H1 (cell line): Measurements from ENCODE around the gene ZNF750. TPM values are rescaled to one million over a fixed set of nuclear protein-coding genes. Genes with fewer than 3 reads are reported as not detected.

ENCODE experiments used
- CTCF ChIA-PET: fragments of 300-600 bp; sonication (Branson Sonifier 250); formaldehyde crosslinking; loops from one replicate; lab custom pipeline; 2021; ENCODE audit not compliant: partially characterized antibody; lab: Charles Lee
- POLR2A ChIA-PET: fragments of 300-600 bp; sonication (Branson Sonifier 250); formaldehyde crosslinking; loops from one replicate; lab custom pipeline; 2021; ENCODE audit warnings: inconsistent platforms; ENCODE audit not compliant: partially characterized antibody; lab: Charles Lee
- DNase-seq, 2 experiments: peaks; one replicate each; pipeline versions ENCODE4 v3.0.0 to v3.0.0-alpha.2; 2010 to 2022; ENCODE audit warnings: low spot score in 2 of 2, low read depth in 1 of 2, mixed read lengths in 1 of 2
- FAIRE-seq: peaks from 2 replicates; lab custom pipeline; 2011; peaks lifted over from hg19 to GRCh38; lab: Jason Lieb, UNC
- H2AFZ ChIP-seq: 2 replicates; pipeline ENCODE4 v1.8.1; 2012; ENCODE audit warnings: low read length, inconsistent platforms
- H2AK5ac ChIP-seq: 2 replicates; pipeline ENCODE4 v1.6.1; 2013; ENCODE audit warnings: low read depth, low read length
- H2BK120ac ChIP-seq: replicated peaks from 2 replicates; pipeline ENCODE3; 2013; ENCODE audit warnings: low read depth, low read length, inconsistent platforms
- H2BK12ac ChIP-seq: 2 replicates; pipeline ENCODE4 v1.6.1; 2013; ENCODE audit warnings: low read depth, low read length
- H2BK15ac ChIP-seq: 2 replicates; pipeline ENCODE4 v1.6.1; 2013; ENCODE audit warnings: low read length
- H2BK20ac ChIP-seq: 2 replicates; pipeline ENCODE4 v1.6.1; 2013; ENCODE audit warnings: low read length
- H2BK5ac ChIP-seq: 2 replicates; pipeline ENCODE4 v1.6.1; 2013; ENCODE audit warnings: low read depth, low read length
- H3K14ac ChIP-seq: 2 replicates; pipeline ENCODE4 v1.6.1; 2013; ENCODE audit warnings: inconsistent platforms; ENCODE audit not compliant: insufficient read length
- H3K18ac ChIP-seq: 2 replicates; pipeline ENCODE4 v1.6.1; 2013; ENCODE audit warnings: low read length; ENCODE audit errors: extremely low read depth
- H3K23ac ChIP-seq: 2 replicates; pipeline ENCODE4 v1.6.1; 2013; ENCODE audit warnings: inconsistent platforms; ENCODE audit not compliant: insufficient read length
- H3K23me2 ChIP-seq: 2 replicates; pipeline ENCODE4 v1.6.1; 2013; ENCODE audit warnings: low read depth, low read length
- H3K27ac ChIP-seq: 2 replicates; pipeline ENCODE4 v1.6.1; 2011; ENCODE audit warnings: low read depth, low read length, inconsistent platforms
- H3K27me3 ChIP-seq, 4 experiments: replicated peaks in 1 of 4; 1 replicate in 1 of 4; 2 replicates in 3 of 4; pipeline versions ENCODE4 v1.6.1 to v1.8.1; 2011 to 2013; ENCODE audit warnings: low read length in 3 of 4, mild to moderate bottlenecking in 3 of 4, inconsistent platforms in 2 of 4, mixed read lengths in 2 of 4, moderate library complexity in 1 of 4; ENCODE audit not compliant: control insufficient read depth in 3 of 4, insufficient read depth in 3 of 4; ENCODE audit errors: extremely low read depth in 1 of 4
- H3K36me3 ChIP-seq, 4 experiments: 2 replicates each; pipeline versions ENCODE4 v1.6.1 to v1.8.1; 2011 to 2013; ENCODE audit warnings: mild to moderate bottlenecking in 4 of 4, low read length in 3 of 4, moderate library complexity in 2 of 4, control low read depth in 1 of 4, inconsistent platforms in 1 of 4; ENCODE audit not compliant: insufficient read depth in 4 of 4, control insufficient read depth in 2 of 4
- H3K4ac ChIP-seq: replicated peaks from 2 replicates; pipeline ENCODE3; 2013; ENCODE audit warnings: low read length, low read depth, mixed read lengths, inconsistent platforms; ENCODE audit not compliant: insufficient read length
- H3K4me1 ChIP-seq, 4 experiments: replicated peaks in 1 of 4; 1 replicate in 1 of 4; 2 replicates in 3 of 4; pipeline versions ENCODE4 v1.6.1 to v1.8.1; 2011 to 2013; ENCODE audit warnings: low read length in 3 of 4, inconsistent platforms in 2 of 4, mixed read lengths in 1 of 4; ENCODE audit not compliant: insufficient read depth in 4 of 4, control insufficient read depth in 3 of 4
- H3K4me2 ChIP-seq, 2 experiments: 2 replicates each; pipeline versions ENCODE4 v1.6.1 to v1.8.1; 2011 to 2013; ENCODE audit warnings: low read depth in 2 of 2, low read length in 2 of 2, control low read depth in 1 of 2, inconsistent platforms in 1 of 2, mild to moderate bottlenecking in 1 of 2; ENCODE audit not compliant: insufficient read depth in 1 of 2
- H3K4me3 ChIP-seq, 4 experiments: fragments of 200-600, 300-600 bp in 1 of 4; sonication (generic), shearing (Covaris generic), sonication (Bioruptor Twin) in 1 of 4; 2 replicates each; pipeline versions ENCODE4 v1.5.1 to v1.8.1; 2011 to 2016; ENCODE audit warnings: low read length in 4 of 4, low read depth in 3 of 4, control low read depth in 2 of 4, inconsistent platforms in 2 of 4, mild to moderate bottlenecking in 2 of 4, mixed read lengths in 1 of 4, moderate library complexity in 1 of 4; ENCODE audit not compliant: insufficient read depth in 2 of 4; ENCODE audit errors: extremely low read depth in 1 of 4
- H3K56ac ChIP-seq: replicated peaks from 2 replicates; pipeline ENCODE3; 2013; ENCODE audit warnings: low read depth, mild to moderate bottlenecking, mixed read lengths, low read length, inconsistent platforms; ENCODE audit not compliant: insufficient read length
- H3K79me1 ChIP-seq: 2 replicates; pipeline ENCODE4 v1.6.1; 2013; ENCODE audit warnings: low read depth, low read length, control low read depth
- H3K79me2 ChIP-seq, 2 experiments: 2 replicates each; pipeline versions ENCODE4 v1.6.1 to v1.8.1; 2012 to 2013; ENCODE audit warnings: low read length in 2 of 2, mild to moderate bottlenecking in 2 of 2, inconsistent platforms in 1 of 2; ENCODE audit not compliant: insufficient read depth in 2 of 2, control insufficient read depth in 1 of 2
- H3K9ac ChIP-seq, 4 experiments: replicated peaks in 1 of 4; 1 replicate in 1 of 4; 2 replicates in 3 of 4; pipeline versions ENCODE4 v1.6.1 to v1.8.1; 2011 to 2013; ENCODE audit warnings: low read depth in 3 of 4, low read length in 3 of 4, control low read depth in 2 of 4, mild to moderate bottlenecking in 2 of 4, moderate library complexity in 2 of 4, inconsistent platforms in 1 of 4; ENCODE audit errors: extremely low read depth in 1 of 4
- H3K9me3 ChIP-seq, 2 experiments: 2 replicates each; pipeline versions ENCODE4 v1.6.1 to v1.8.1; 2012 to 2013; ENCODE audit warnings: mild to moderate bottlenecking in 2 of 2, moderate library complexity in 2 of 2, control low read depth in 1 of 2, inconsistent platforms in 1 of 2, low read depth in 1 of 2, low read length in 1 of 2, mixed read lengths in 1 of 2; ENCODE audit not compliant: insufficient read depth in 2 of 2
- H4K20me1 ChIP-seq, 2 experiments: replicated peaks in 1 of 2; 2 replicates each; pipeline versions ENCODE3 to v1.8.1; 2011 to 2013; ENCODE audit warnings: inconsistent platforms in 2 of 2, low read length in 2 of 2, mild to moderate bottlenecking in 1 of 2; ENCODE audit not compliant: insufficient read depth in 2 of 2, control insufficient read depth in 1 of 2
- H4K5ac ChIP-seq: 2 replicates; pipeline ENCODE4 v1.6.1; 2013; ENCODE audit warnings: low read length, low read depth, mixed read lengths, inconsistent platforms; ENCODE audit not compliant: insufficient read length
- H4K8ac ChIP-seq: 2 replicates; pipeline ENCODE4 v1.8.0; 2013; ENCODE audit warnings: mild to moderate bottlenecking, moderate library complexity, low read length, inconsistent platforms; ENCODE audit not compliant: insufficient read depth; ENCODE audit errors: extremely low read depth
- H4K91ac ChIP-seq: replicated peaks from 2 replicates; pipeline ENCODE3; 2013; ENCODE audit warnings: low read length, mixed read lengths, inconsistent platforms; ENCODE audit not compliant: insufficient read length
- BCL11A ChIP-seq, 2 experiments: IDR thresholded peaks; one replicate each; pipeline ENCODE4 v1.6.1; 2011; ENCODE audit warnings: low read depth in 2 of 2, low read length in 2 of 2, mild to moderate bottlenecking in 2 of 2
- CTCF ChIP-seq, 3 experiments: IDR thresholded peaks; 1 replicate in 2 of 3; 2 replicates in 1 of 3; pipeline versions ENCODE4 v1.5.1 to v1.6.1; 2011; ENCODE audit warnings: low read length in 3 of 3, mild to moderate bottlenecking in 3 of 3, inconsistent platforms in 2 of 3, low read depth in 1 of 3, moderate library complexity in 1 of 3; ENCODE audit not compliant: insufficient read depth in 1 of 3; ENCODE audit errors: control extremely low read depth in 1 of 3
- KDM5A ChIP-seq: fragments of 200-600 bp; IDR thresholded peaks from 2 replicates; pipeline ENCODE4 v1.7.1; 2012; ENCODE audit warnings: mild to moderate bottlenecking, low read length, inconsistent platforms, mixed read lengths
- MAFK ChIP-seq: IDR thresholded peaks from 2 replicates; pipeline ENCODE4 v1.6.1; 2012; ENCODE audit warnings: low read depth, mild to moderate bottlenecking, improper control_type of control experiment, low read length
- POLR2A ChIP-seq, 2 experiments: IDR thresholded peaks; 1 replicate in 1 of 2; 2 replicates in 1 of 2; pipeline ENCODE4 v1.6.1; 2011; ENCODE audit warnings: low read depth in 2 of 2, low read length in 2 of 2, mild to moderate bottlenecking in 2 of 2; ENCODE audit errors: control extremely low read depth in 1 of 2
- POU5F1 ChIP-seq: IDR thresholded peaks from 2 replicates; pipeline ENCODE4 v1.6.1; 2011; ENCODE audit warnings: low read depth, mild to moderate bottlenecking, low read length, moderate library complexity
- RAD21 ChIP-seq, 2 experiments: IDR thresholded peaks in 1 of 2; conservative IDR thresholded peaks in 1 of 2; 2 replicates each; pipeline ENCODE4 v1.6.1; 2011; ENCODE audit warnings: low read depth in 2 of 2, low read length in 2 of 2, improper control_type of control experiment in 1 of 2, inconsistent platforms in 1 of 2, mild to moderate bottlenecking in 1 of 2, moderate library complexity in 1 of 2
- TAF7 ChIP-seq: optimal IDR thresholded peaks from 2 replicates; pipeline ENCODE3; 2011; ENCODE audit warnings: low read depth, mild to moderate bottlenecking, inconsistent platforms, low read length, moderate library complexity, borderline replicate concordance
- TBP ChIP-seq: IDR thresholded peaks from 2 replicates; pipeline ENCODE4 v1.6.1; 2011; ENCODE audit warnings: low read depth, low read length, improper control_type of control experiment
- TEAD4 ChIP-seq: IDR thresholded peaks from 2 replicates; pipeline ENCODE4 v1.6.1; 2012; ENCODE audit warnings: low read depth, low read length, inconsistent platforms, mixed read lengths
- ZNF274 ChIP-seq: IDR thresholded peaks from 2 replicates; pipeline ENCODE4 v1.7.0; 2012; ENCODE audit warnings: low read length, borderline replicate concordance; ENCODE audit errors: extremely low read depth
- WGBS, 2 experiments: shearing (Covaris generic) in 1 of 2; methylation state at CpG; one replicate each; pipeline versions ENCODE4 v1.1.6 to v1.1.7; 2013 to 2015; ENCODE audit warnings: low lambda C conversion rate in 2 of 2, mixed read lengths in 2 of 2, inconsistent platforms in 1 of 2, low coverage in 1 of 2, missing lambda C conversion rate in 1 of 2; ENCODE audit not compliant: insufficient replicate concordance in 2 of 2, insufficient coverage in 1 of 2, insufficient read length in 1 of 2; ENCODE audit errors: extremely low coverage in 1 of 2, missing lambda C conversion rate in 1 of 2; 5-methylcytosine and 5-hydroxymethylcytosine counted together
- polyA plus RNA-seq, 7 experiments: library from polyadenylated mRNA; depleted of rRNA in 3 of 7; stranded (reverse) in 5 of 7; unstranded in 2 of 7; fragments of >200 nt in 5 of 7; fragments of 200-250 nt in 2 of 7; gene quantifications; 1 replicate in 5 of 7; 2 replicates in 1 of 7; 4 replicates in 1 of 7; pipeline versions ENCODE4 v1.2.1 to v1.2.3, GENCODE V29; 2011 to 2013; ENCODE audit warnings: missing spikeins in 2 of 7, mixed read lengths in 2 of 7
- total RNA-seq: library from RNA; stranded (reverse); fragmentation: NEBNext Ultra II Directional; extraction: Animal tissue kit (Norgen Biotek cat#: 25700); gene quantifications from 2 replicates; pipeline ENCODE4 v1.2.1, GENCODE V29; 2021

Gene ZNF750
- total and polyA plus RNA-seq, 2 of the 8 experiments (the other 6 are each of a cell fraction or from before 2014, with no cell fraction given): not detected

- H3K23me2 ChIP-seq: no peaks in the 10 kb centered on the region
- no peak overlapping the region for H3K18ac ChIP-seq
- no peaks in the 10 kb centered on the region for H3K9me3 ChIP-seq
- no peak overlapping the region for H4K8ac ChIP-seq
- H3K4ac ChIP-seq: peak overlapping the region; percentile 13
- H3K56ac ChIP-seq: no peak overlapping the region
- ChIA-PET CTCF (interaction anchor here (0.8 to 3.4 kb wide), 11 partner anchors 9 to 94 kb away, joined by 3 to 18 read pairs (median 3); no protein-coding TSS in a partner anchor), POLR2A (interaction anchor here (1.3 kb wide), 1 partner anchor 10 kb away, joined by 3 read pairs; no protein-coding TSS in a partner anchor)
- no peak overlapping the region for H3K23ac ChIP-seq
- H2AK5ac ChIP-seq: no peak overlapping the region
- no peak overlapping the region for H3K4me3 ChIP-seq
- peaks cover 17% of the 10 kb centered on the region for H3K79me1 ChIP-seq
- peaks cover 0 to 9% (median 2%) of the 10 kb centered on the region in 4 experiments; a peak in 5 of 7 replicates for H3K4me1 ChIP-seq
- FAIRE-seq (no peak), DNase-seq (no peak)
- no peak overlapping the region for H3K27ac ChIP-seq
- no peak overlapping the region for H2BK12ac ChIP-seq
- H2BK120ac ChIP-seq: no peak overlapping the region
- peaks cover 0 to 6% (median 3%) of the 10 kb centered on the region in 4 experiments; a peak in 3 of 8 replicates for H3K36me3 ChIP-seq
- H2BK20ac ChIP-seq: no peak overlapping the region
- no peaks in the 10 kb centered on the region for H3K27me3 ChIP-seq
- no peak overlapping the region for H3K14ac ChIP-seq
- H3K4me2 ChIP-seq: no peak overlapping the region
- no peak overlapping the region for H4K5ac ChIP-seq
- H4K20me1 ChIP-seq: peaks cover 4 to 14% of the 10 kb centered on the region in 2 experiments
- WGBS, 2 experiments: 80% methylated on average over 18 of the region's 18 CpGs; no CpG with 5 or more reads in 1 of the 2 experiments
- no peak overlapping the region for H2AFZ ChIP-seq
- no peak overlapping the region for H3K9ac ChIP-seq
- no peak overlapping the region; the same call in none of the 2 replicates for H2BK5ac ChIP-seq
- no peak overlapping the region for H2BK15ac ChIP-seq
- H3K79me2 ChIP-seq: peaks cover 0 to 23% of the 10 kb centered on the region in 2 experiments; a peak in 2 of 4 replicates
- H4K91ac ChIP-seq: no peak overlapping the region
- TF ChIP-seq TAF7: no peak
- no peak for TF ChIP-seq TEAD4
- no peak for TF ChIP-seq TBP
- TF ChIP-seq POLR2A (IDR thresholded peaks at IDR 0.05; ENCODE audit: control extremely low read depth in 1 of 2, low read depth in 2 of 2, low read length in 2 of 2): no peak
- no peak for TF ChIP-seq CTCF (IDR thresholded peaks at IDR 0.05; ENCODE audit: control extremely low read depth in 1 of 3, insufficient read depth in 1 of 3, low read depth in 1 of 3, low read length in 3 of 3)
- no peak for TF ChIP-seq MAFK
- no peak for TF ChIP-seq ZNF274
- no peak for TF ChIP-seq POU5F1
- TF ChIP-seq KDM5A: no peak
- TF ChIP-seq BCL11A (IDR thresholded peaks at IDR 0.05; ENCODE audit: low read depth in 2 of 2, low read length in 2 of 2): no peak
- no peak for TF ChIP-seq RAD21 (IDR thresholded peaks at IDR 0.05 in 1 of 2, conservative IDR thresholded peaks at IDR 0.05 in 1 of 2; ENCODE audit: low read depth in 2 of 2, low read length in 2 of 2)
These were observed 36.3 kb upstream of the ZNF750 start for GRCh38 chr17:82876149-82876548.
